Heart left ventricle (tissue), 16 donors: ENCODE results near the gene SLC38A10. TPM values are rescaled to one million over a fixed set of nuclear protein-coding genes. Genes with fewer than 3 reads are reported as not detected.

ENCODE experiments used
- ATAC-seq, 4 donors: fragments of 200-7000 bp; cut with Tn5 transposase; one replicate each; pipeline ENCODE4 v1.9.1; 2020 to 2022; ENCODE audit warnings: moderate library complexity in 4 of 4, mild to moderate bottlenecking in 3 of 4, moderate number of reproducible peaks in 1 of 4
- DNase-seq, 5 donors: peaks; one replicate each; pipeline ENCODE4 v3.0.0-alpha.2; 2020
- H3K27ac ChIP-seq, 12 donors: fragments of 200-600 bp; sonication (generic) in 4 of 12; one replicate each; pipeline versions ENCODE4 v1.5.0 to v1.8.0; 2016 to 2022; ENCODE audit warnings: mild to moderate bottlenecking in 2 of 12
- H3K27me3 ChIP-seq, 9 donors: fragments of 200-600 bp; sonication (generic) in 2 of 9; one replicate each; pipeline versions ENCODE4 v1.5.1 to v1.8.0; 2016 to 2022; ENCODE audit warnings: mild to moderate bottlenecking in 3 of 9
- H3K36me3 ChIP-seq, 9 donors: fragments of 200-600 bp; sonication (generic) in 2 of 9; one replicate each; pipeline versions ENCODE4 v1.5.0 to v1.8.0; 2018 to 2022; ENCODE audit warnings: mild to moderate bottlenecking in 2 of 9
- H3K4me1 ChIP-seq, 12 donors: fragments of 200-600 bp; sonication (generic) in 4 of 12; one replicate each; pipeline versions ENCODE4 v1.5.0 to v1.8.0; 2016 to 2022; ENCODE audit warnings: mild to moderate bottlenecking in 3 of 12
- H3K4me3 ChIP-seq, 12 donors: fragments of 200-600 bp; sonication (generic) in 4 of 12; one replicate each; pipeline versions ENCODE4 v1.5.0 to v1.8.0; 2017 to 2022; ENCODE audit warnings: mild to moderate bottlenecking in 9 of 12, moderate library complexity in 4 of 12
- H3K9me3 ChIP-seq, 12 donors: fragments of 200-600 bp; sonication (generic) in 4 of 12; one replicate each; pipeline versions ENCODE4 v1.5.0 to v1.8.0; 2016 to 2022; ENCODE audit warnings: mild to moderate bottlenecking in 1 of 12
- POLR2A ChIP-seq, 2 donors: fragments of 450-650 bp; IDR thresholded peaks; one replicate each; pipeline ENCODE4 v1.6.1; 2017; ENCODE audit warnings: antibody characterized with exemption in 2 of 2, mild to moderate bottlenecking in 2 of 2, moderate library complexity in 2 of 2
- WGBS, 4 donors: extraction: QIAGEN DNeasy Blood & Tissue Kit in 2 of 4; methylation state at CpG; one replicate each; pipeline versions ENCODE4 v1.1.5 to v1.1.7; 2013 to 2018; 5-methylcytosine and 5-hydroxymethylcytosine counted together
- intact Hi-C, 10 donors: fragments of 100-400 bp; cut with DNase I; formaldehyde crosslinking; loops; one replicate each; pipeline versions ENCODE4 v1.11.1 to v1.14.2; 2022
- polyA plus RNA-seq, 2 donors: library from polyadenylated mRNA; stranded (reverse); fragments of 200-250 nt; gene quantifications; one replicate each; pipeline ENCODE4 v1.2.3, GENCODE V29; 2013
- total RNA-seq, 9 donors: library from RNA; depleted of rRNA in 2 of 9; stranded (reverse); fragments of >200 nt in 2 of 9; fragmentation: NEBNext Ultra II Directional in 3 of 9; extraction: Animal tissue kit (Norgen Biotek cat#: 25700) in 3 of 9; gene quantifications; one replicate each; pipeline versions ENCODE4 v1.1.0 to v1.2.4, GENCODE V29; 2016 to 2023
- TF ChIP-seq, protein P1 (sequence below), 12 donors: fragments of 200-600 bp; sonication (generic) in 4 of 12; IDR thresholded peaks; one replicate each; pipeline versions ENCODE4 v1.5.0 to v1.8.0; 2018 to 2022; ENCODE audit warnings: antibody characterized with exemption in 12 of 12, mild to moderate bottlenecking in 5 of 12
- donor health status: ischemic (EF 13 %, LVEDD 7.1; RV severe dilation, severe dysfunction).
- donor health status: healthy with polysubstance abuse.
- donor health status: DM: no; HTN: yes; CAD: no.
- donor health status: DM: no; HTN: no; CAD: no.
- donor health status: ischemic (EF 25% LVEDD 6.9; RV normal size, moderate dysfunction).
- donor health status: ischemic (EF 25% LVEDD 5.7; RV mildly dilated, moderate dysfunction).
- donor health status: healthy.
- donor health status: DM: yes; HTN: yes; CAD: no.
- donor health status: ischemic (EF 35%, LVEDD 5.7; RV mildly dilated, moderate dysfunction).
- donor health status: nonischemic (EF 11% LVEDD 7.7; RV severe dilation, severe dysfunction).
- donor health status: DM: yes; HTN: yes; CAD: no.
- donor health status: PGD.
- donor health status: ischemic (EF 29% LVEDD 5.4; RV normal size, mild dysfunction).
- donor health status: nonischemic (EF 23%, LVEDD 6.1; RV moderate dilation, normal function).

Gene SLC38A10
- total and polyA plus RNA-seq, 11 donors = 27.4 to 67.7 (median 46.7) TPM

DNA sequence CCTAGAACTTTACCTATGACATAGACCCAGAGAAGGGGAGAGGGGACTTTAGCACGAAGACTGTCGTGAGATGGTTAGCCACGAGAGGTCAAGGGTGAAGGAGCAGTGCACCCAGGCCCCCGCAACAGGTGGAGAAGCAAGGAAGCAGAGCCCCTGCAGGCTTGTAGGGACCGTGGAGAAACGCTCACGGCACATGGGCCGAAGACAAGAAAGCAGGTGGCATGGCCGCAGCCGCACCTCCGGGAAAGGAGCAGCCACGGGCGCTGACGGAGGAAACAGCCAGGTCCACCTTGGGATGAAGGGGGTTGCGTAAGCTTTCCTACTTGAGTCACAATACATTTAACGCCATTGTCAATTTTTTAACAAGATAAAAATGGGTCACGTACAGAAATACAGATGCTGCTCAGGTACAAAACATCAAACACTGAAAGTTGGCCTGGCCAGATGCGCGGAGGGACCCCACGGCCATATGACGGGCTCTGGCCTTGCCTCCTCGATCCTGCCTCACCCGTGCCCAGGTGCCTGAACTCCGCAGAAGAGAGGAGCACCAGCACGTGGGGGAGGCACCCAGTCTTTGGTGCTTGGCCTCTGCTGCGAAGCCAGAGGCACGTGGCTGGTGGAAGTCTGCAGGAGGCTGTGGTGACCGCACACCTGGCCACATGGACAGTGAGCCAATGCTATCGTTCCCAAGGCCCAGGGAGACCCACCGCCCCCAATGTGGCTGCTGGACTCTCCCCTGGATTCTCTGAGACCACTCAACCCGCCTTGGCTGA, 21.2 kb downstream of the SLC38A10 start:
- DNase-seq (peak in 2 of 5 donors; percentile 8 to 55), ATAC-seq (no peak)
- H3K4me3 ChIP-seq = no peak overlapping the region
- WGBS, 4 donors = 95 to 96% (median 95%) methylated on average over 28 to 31 of the region's 31 CpGs
- peaks cover 0 to 93% (median 69%) of the 10 kb centered on the region in 9 donors for H3K36me3 ChIP-seq
- H3K4me1 ChIP-seq = peaks cover 0 to 18% (median 11%) of the 10 kb centered on the region in 12 donors
- intact Hi-C loops = no loop called here
- no peak for TF ChIP-seq POLR2A (IDR thresholded peaks at IDR 0.05)
- TF ChIP-seq, protein P1, sequence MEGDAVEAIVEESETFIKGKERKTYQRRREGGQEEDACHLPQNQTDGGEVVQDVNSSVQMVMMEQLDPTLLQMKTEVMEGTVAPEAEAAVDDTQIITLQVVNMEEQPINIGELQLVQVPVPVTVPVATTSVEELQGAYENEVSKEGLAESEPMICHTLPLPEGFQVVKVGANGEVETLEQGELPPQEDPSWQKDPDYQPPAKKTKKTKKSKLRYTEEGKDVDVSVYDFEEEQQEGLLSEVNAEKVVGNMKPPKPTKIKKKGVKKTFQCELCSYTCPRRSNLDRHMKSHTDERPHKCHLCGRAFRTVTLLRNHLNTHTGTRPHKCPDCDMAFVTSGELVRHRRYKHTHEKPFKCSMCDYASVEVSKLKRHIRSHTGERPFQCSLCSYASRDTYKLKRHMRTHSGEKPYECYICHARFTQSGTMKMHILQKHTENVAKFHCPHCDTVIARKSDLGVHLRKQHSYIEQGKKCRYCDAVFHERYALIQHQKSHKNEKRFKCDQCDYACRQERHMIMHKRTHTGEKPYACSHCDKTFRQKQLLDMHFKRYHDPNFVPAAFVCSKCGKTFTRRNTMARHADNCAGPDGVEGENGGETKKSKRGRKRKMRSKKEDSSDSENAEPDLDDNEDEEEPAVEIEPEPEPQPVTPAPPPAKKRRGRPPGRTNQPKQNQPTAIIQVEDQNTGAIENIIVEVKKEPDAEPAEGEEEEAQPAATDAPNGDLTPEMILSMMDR (IDR thresholded peaks at IDR 0.05) = no peak
- H3K27ac ChIP-seq = peak overlapping the region in 1 of 12 donors; percentile 56
- no peaks in the 10 kb centered on the region for H3K9me3 ChIP-seq
- no peaks in the 10 kb centered on the region for H3K27me3 ChIP-seq

DNA sequence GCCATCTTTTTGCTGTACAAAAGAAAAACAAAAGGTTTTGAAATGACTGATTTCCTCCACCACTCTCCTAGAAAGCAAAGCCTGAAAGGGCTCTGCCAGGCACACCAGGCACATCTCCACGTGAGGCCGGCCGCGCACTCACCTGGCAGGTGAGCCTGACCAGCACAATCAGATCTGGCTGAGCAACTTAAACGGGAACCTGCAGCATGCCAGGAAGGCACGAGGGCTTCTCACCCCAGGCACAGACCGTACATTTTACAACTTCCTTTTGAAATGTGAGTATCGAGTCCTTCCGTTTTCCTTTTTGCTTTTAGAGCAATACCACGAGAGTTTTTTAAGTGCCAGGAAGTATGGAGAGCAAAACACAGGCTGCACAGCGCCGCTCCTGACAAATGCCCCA, 22.5 kb downstream of the SLC38A10 start:
- Histone ChIP-seq H3K4me3 (no peak overlapping the region), H3K9me3 (no peaks in the 10 kb centered on the region), H3K36me3 (peaks cover 0 to 93% (median 69%) of the 10 kb centered on the region in 9 donors), H3K27ac (peak overlapping the region in 1 of 12 donors; percentile 56), H3K4me1 (peaks cover 0 to 12% (median 4%) of the 10 kb centered on the region in 12 donors), H3K27me3 (no peaks in the 10 kb centered on the region)
- no peak for ATAC-seq
- TF ChIP-seq POLR2A (IDR thresholded peaks at IDR 0.05) = no peak
- TF ChIP-seq, protein P1 (IDR thresholded peaks at IDR 0.05) = no peak
- WGBS, 4 donors = 85 to 95% (median 90%) methylated on average over 12 of the region's 12 CpGs
- intact Hi-C loops = no loop called here
- peak in 2 of 5 donors; percentile 18 to 49 for DNase-seq

DNA sequence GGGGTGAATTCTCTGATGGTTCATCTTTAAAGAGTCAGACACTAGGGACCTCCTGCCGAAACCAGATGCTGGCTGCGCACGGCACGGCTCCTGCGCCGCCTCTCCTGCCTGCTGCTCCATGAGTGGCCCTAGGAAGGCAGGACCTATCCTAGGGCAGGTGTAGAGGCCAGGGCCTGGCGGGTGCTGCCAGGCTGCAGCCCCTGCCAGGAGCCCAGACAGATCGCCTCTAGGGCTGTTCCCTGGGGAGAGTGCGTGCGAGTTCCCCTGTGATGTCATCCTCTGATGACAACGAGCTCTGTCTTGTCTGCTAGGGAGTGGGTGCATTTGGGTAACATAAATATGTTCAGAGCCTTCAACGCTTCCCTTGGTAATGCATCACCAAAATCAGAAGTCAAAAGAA, 23.9 kb downstream of the SLC38A10 start:
- Histone ChIP-seq H3K36me3 (peaks cover 0 to 90% (median 72%) of the 10 kb centered on the region in 9 donors), H3K27me3 (no peaks in the 10 kb centered on the region), H3K4me1 (peaks cover 0 to 21% (median 0%) of the 10 kb centered on the region in 12 donors), H3K9me3 (no peaks in the 10 kb centered on the region), H3K4me3 (no peak overlapping the region), H3K27ac (no peak overlapping the region)
- peak in 2 of 5 donors; percentile 6 to 32 for DNase-seq
- no peak for TF ChIP-seq POLR2A (IDR thresholded peaks at IDR 0.05)
- TF ChIP-seq, protein P1 (IDR thresholded peaks at IDR 0.05) = no peak
- no peak for ATAC-seq
- WGBS, 4 donors = 72 to 92% (median 88%) methylated on average over 3 to 12 of the region's 12 CpGs
- intact Hi-C loops = no loop called here

DNA sequence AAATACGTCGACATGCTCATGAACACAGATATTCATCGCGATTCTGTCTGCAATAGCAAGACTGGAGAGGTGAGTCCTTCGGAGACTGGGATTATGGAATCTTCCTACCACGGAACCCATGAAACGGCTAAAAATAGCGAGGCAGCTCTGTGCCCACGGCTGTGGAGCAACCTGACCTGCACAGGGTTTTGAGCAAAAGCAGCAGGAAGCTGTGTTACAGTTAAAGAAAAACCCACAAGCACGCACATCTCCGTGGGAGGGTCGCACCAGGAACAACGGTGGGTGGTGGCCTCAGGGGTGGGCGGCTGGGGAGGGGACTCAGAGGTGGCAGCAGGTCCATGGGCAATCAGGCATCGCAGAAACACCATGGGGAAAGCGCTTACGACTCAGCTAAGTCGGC, 24.8 kb downstream of the SLC38A10 start:
- 82 to 86% (median 85%) methylated on average over 17 to 18 of the region's 18 CpGs for WGBS, 4 donors
- H3K4me1 ChIP-seq = peaks cover 0 to 21% (median 0%) of the 10 kb centered on the region in 12 donors
- DNase-seq = peak in 1 of 5 donors; percentile 7
- H3K27me3 ChIP-seq = no peaks in the 10 kb centered on the region
- TF ChIP-seq POLR2A (IDR thresholded peaks at IDR 0.05) = no peak
- TF ChIP-seq, protein P1 (IDR thresholded peaks at IDR 0.05) = no peak
- H3K36me3 ChIP-seq = peaks cover 0 to 91% (median 74%) of the 10 kb centered on the region in 9 donors
- intact Hi-C loops = no loop called here
- ATAC-seq = no peak
- no peaks in the 10 kb centered on the region for H3K9me3 ChIP-seq
- no peak overlapping the region for H3K4me3 ChIP-seq
- no peak overlapping the region for H3K27ac ChIP-seq
